Brain microvascular endothelial cell (primary cell): ENCODE results near the gene PIP4K2A.
A peak's percentile ranks its signal among the peaks of the same experiment; 100 is the strongest.

Experiments used
- DNase-seq: peaks from one replicate; pipeline ENCODE4 v3.0.0-alpha.2; 2020
- H3K27ac ChIP-seq: fragments of 250-450 bp; sonication (Bioruptor Pico); 2 replicates; pipeline ENCODE4 v1.5.1; 2020; ENCODE audit warnings: mild to moderate bottlenecking, moderate library complexity
- H3K27me3 ChIP-seq: fragments of 250-450 bp; sonication (Bioruptor Pico); replicated peaks from 2 replicates; pipeline ENCODE4 v1.5.1; 2020; ENCODE audit warnings: mild to moderate bottlenecking
- H3K36me3 ChIP-seq: fragments of 250-450 bp; sonication (Bioruptor Pico); replicated peaks from 2 replicates; pipeline ENCODE4 v1.5.1; 2020; ENCODE audit warnings: mild to moderate bottlenecking
- H3K4me3 ChIP-seq: 2 replicates; pipeline ENCODE4 v1.5.1; 2011; ENCODE audit warnings: low read depth, mild to moderate bottlenecking, control low read depth, low read length, moderate library complexity
- in situ Hi-C: cut with HindIII; loops from 2 replicates; pipeline ENCODE4 v1.10.0; 2017; ENCODE audit warnings: low sequenced_read_pairs, low pct_ligation_motif_present
- TF ChIP-seq, protein P1 (sequence below): IDR thresholded peaks from 2 replicates; pipeline ENCODE4 v1.5.1; 2011; ENCODE audit warnings: low read depth, mild to moderate bottlenecking, moderate library complexity, low read length, control low read depth, inconsistent platforms; ENCODE audit errors: missing control alignments

PIP4K2A gene

DNA sequence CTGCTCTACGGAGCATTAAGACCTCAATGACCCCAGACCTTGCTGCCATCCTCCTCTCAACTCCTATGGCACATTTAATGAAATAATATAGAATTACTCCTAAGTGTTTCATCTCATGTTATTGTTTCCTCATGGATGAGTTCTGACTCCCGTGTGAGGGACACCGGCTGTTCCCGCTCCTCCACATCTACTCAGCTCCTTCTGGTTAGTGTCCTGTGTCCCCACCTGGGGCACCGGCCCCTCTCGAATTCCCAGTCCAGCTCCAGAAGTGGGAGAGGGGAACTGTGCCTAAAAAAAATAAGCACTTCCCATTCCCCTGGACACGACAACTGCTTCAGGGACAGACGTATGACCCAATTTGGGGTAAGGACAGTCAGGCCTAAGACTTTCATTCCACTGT lies 58.3 kb downstream of the PIP4K2A start:
- TF ChIP-seq, protein P1, sequence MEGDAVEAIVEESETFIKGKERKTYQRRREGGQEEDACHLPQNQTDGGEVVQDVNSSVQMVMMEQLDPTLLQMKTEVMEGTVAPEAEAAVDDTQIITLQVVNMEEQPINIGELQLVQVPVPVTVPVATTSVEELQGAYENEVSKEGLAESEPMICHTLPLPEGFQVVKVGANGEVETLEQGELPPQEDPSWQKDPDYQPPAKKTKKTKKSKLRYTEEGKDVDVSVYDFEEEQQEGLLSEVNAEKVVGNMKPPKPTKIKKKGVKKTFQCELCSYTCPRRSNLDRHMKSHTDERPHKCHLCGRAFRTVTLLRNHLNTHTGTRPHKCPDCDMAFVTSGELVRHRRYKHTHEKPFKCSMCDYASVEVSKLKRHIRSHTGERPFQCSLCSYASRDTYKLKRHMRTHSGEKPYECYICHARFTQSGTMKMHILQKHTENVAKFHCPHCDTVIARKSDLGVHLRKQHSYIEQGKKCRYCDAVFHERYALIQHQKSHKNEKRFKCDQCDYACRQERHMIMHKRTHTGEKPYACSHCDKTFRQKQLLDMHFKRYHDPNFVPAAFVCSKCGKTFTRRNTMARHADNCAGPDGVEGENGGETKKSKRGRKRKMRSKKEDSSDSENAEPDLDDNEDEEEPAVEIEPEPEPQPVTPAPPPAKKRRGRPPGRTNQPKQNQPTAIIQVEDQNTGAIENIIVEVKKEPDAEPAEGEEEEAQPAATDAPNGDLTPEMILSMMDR: no peak
- H3K27ac ChIP-seq: no peak overlapping the region

DNA sequence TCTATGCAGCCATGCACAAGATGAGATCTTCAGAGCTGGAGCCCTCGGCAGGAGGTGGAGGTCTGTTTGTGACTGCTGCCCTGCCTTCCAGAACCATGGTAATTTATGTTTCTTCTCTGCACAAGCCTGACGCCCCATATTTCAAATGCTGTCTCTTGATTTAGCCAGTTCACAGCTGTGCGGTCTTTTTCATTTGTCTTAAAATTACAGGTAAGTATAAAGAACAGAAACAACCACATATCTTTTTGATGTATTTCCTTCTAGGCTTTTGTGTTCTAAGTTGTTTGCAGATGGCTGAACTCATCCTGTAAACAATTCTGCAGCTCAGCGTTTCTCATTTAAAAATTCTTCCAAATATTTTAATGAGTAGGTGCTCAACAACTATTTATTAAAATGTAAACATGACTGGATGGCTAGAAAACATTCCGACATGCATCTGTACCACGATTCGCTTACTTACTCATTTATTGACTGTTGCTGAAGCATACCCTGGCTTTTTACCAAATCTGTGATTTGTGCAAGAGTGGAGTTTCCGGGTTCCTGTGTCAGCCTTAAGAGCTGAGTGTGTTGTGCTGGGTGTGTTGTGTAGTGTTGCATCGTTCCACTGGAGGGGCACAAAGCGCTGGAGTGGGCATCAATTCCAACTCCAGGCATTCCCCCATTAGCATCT lies 58.9 kb downstream of the PIP4K2A start:
- in situ Hi-C loops: no loop called here
- TF ChIP-seq, protein P1: peak; percentile 7
- H3K27me3 ChIP-seq: no peaks in the 10 kb centered on the region
- no peak overlapping the region for H3K27ac ChIP-seq
- no peak overlapping the region for H3K4me3 ChIP-seq
- DNase-seq: peak; percentile 64
- no peaks in the 10 kb centered on the region for H3K36me3 ChIP-seq

More for the DNA sequence above, 58.3 kb downstream of the PIP4K2A start:
- in situ Hi-C loops: no loop called here
- no peaks in the 10 kb centered on the region for H3K36me3 ChIP-seq
- no peak overlapping the region for H3K4me3 ChIP-seq
- no peaks in the 10 kb centered on the region for H3K27me3 ChIP-seq
- DNase-seq: no peak

DNA sequence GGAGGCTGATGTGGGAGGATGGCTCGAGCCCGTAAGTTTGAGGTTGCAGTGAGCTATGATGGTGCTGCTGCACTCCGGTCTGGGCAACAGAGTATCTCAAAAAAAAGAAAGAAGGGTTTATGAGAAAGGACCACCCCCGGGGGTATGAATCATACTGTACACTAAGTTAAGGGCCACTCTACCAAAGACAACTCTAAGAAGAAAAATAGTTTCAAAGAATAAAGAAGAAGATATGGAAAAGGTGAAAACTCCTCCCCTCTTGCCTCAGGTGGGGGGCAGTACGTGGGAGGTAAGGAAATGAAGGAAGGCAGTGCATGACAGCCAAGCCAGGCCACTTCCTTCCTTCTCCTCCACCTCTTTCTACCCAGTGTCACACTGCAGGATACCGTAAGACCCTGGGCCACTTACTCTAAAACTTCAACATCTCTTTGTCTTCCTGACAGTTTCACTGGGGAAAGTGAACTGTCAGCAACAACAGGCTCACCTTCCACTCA lies 61.3 kb downstream of the PIP4K2A start:
- no peak overlapping the region for H3K27ac ChIP-seq
- no peaks in the 10 kb centered on the region for H3K36me3 ChIP-seq
- TF ChIP-seq, protein P1: no peak
- no peak overlapping the region for H3K4me3 ChIP-seq
- DNase-seq: no peak
- in situ Hi-C loops: no loop called here
- no peaks in the 10 kb centered on the region for H3K27me3 ChIP-seq

DNA sequence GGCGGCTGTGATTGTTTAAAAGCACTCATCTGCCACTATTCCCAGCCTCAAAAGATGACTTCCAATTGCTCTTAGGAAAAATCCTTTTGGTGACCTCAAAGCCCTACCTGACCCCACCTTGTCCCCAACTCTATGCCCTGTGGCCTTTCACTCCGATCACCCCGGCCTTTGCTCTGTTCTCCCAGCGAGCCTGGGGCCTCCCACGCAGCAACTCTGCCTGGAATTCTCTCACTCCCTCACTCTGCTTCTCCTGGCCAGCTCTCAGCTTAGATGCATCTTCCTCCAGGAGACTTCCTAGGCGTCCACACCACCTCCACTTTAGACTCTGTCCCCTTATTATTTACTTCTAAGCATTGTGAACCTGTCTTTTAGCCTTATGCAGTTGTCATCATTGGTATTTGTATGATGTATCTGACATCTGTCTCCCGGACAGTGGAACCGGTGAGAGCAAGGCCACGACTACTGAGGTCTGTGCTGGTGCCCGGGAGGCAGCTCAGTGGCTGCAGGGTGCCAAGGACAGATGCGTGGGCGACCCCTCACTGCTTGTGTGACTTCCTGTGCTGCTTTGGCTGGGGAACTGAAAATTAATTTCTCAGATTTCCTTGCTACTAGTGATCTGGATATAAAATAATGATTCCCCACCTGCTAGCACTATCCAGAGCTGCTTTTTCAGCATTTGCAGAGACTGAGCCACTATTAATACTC lies 63.0 kb downstream of the PIP4K2A start:
- DNase-seq: no peak
- in situ Hi-C loops: no loop called here
- H3K27me3 ChIP-seq: no peaks in the 10 kb centered on the region
- no peak overlapping the region for H3K4me3 ChIP-seq
- TF ChIP-seq, protein P1: no peak
- no peaks in the 10 kb centered on the region for H3K36me3 ChIP-seq
- H3K27ac ChIP-seq: no peak overlapping the region

DNA sequence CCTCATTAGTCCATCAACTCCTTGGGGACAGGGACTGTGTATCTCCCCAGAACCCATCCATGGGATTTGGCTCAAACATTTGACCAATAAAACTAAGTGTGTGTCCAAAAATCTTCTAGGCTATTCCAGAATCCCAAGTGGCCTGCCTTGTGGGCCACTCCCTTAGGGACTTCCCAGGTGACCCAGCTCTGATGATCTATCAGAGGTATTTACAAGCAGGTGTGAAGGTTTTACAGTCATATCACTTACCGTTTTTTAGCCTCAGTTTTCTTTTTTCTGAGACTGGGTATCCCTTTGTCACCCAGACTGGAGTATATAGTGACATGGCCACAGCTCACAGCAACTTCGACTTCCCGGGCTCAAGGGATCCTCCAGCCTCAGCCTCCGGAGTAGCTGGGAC lies 64.4 kb downstream of the PIP4K2A start:
- no peak for DNase-seq
- no peak overlapping the region for H3K27ac ChIP-seq
- in situ Hi-C loops: no loop called here
- H3K27me3 ChIP-seq: no peaks in the 10 kb centered on the region
- TF ChIP-seq, protein P1: no peak
- H3K4me3 ChIP-seq: no peak overlapping the region
- no peaks in the 10 kb centered on the region for H3K36me3 ChIP-seq

DNA sequence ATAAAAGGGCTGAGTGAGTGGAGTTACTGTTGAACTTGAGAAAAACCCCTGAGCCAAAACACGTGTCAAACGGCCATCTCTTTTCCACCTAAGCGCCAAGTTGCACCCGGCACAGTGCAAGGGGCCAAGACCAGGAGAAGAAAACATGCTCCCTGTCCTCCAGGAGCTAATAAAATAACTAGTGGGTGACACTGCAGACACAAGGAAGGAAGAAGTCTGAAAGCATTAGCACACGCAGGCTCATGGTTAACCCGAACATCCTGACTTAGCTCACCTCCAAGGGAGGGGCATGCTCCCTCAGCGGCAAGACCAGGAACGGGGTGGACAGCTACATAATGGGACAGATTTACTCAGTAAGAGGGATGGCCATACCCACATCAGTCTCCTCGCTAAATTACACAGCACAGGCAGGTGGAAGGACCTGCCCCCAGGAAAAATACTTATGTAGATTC lies 65.0 kb downstream of the PIP4K2A start:
- H3K27me3 ChIP-seq: no peaks in the 10 kb centered on the region
- H3K27ac ChIP-seq: no peak overlapping the region
- in situ Hi-C loops: no loop called here
- DNase-seq: no peak
- no peak overlapping the region for H3K4me3 ChIP-seq
- no peaks in the 10 kb centered on the region for H3K36me3 ChIP-seq
- TF ChIP-seq, protein P1: no peak
